Measurements from ENCODE around the gene FAM72B. TPM values are rescaled to one million over a fixed set of nuclear protein-coding genes. Genes with fewer than 3 reads are reported as not detected.
"Not testable (repeated sequence)": the region's sequence is repeated elsewhere in the genome, so short reads cannot be mapped to it uniquely, and the experiment has no call there.

The FAM72B gene
- total RNA-seq, 1 donor from 2014 or later: 0.30 TPM

GRCh38 chr1:121200232-121200631 is 16.1 kb upstream of the FAM72B start:
- DNase-seq (ENCODE audit: low read depth): not testable (repeated sequence)

GRCh38 chr1:121199763-121200162 is 15.6 kb upstream of the FAM72B start:
- DNase-seq (ENCODE audit: low read depth): not testable (repeated sequence)

GRCh38 chr1:121197095-121197882 is 13.1 kb upstream of the FAM72B start:
- DNase-seq (ENCODE audit: low read depth): not testable (repeated sequence)

- DNase-seq (ENCODE audit: low read depth): not testable (repeated sequence)
Measured at GRCh38 chr1:121192512-121192911, 8.4 kb upstream of the FAM72B start.

GRCh38 chr1:121187914-121188313 is 3.8 kb upstream of the FAM72B start:
- DNase-seq (ENCODE audit: low read depth): not testable (repeated sequence)

GRCh38 chr1:121186191-121186590 is 2.1 kb upstream of the FAM72B start:
- DNase-seq (ENCODE audit: low read depth): not testable (repeated sequence)

- not testable (repeated sequence) for DNase-seq (ENCODE audit: low read depth)
Measured at GRCh38 chr1:121185140-121185708, 1.1 kb upstream of the FAM72B start.

GRCh38 chr1:121183867-121184266 is 273 bp downstream of the FAM72B start:
- DNase-seq (ENCODE audit: low read depth): not testable (repeated sequence)

GRCh38 chr1:121178197-121178596 is 5.9 kb downstream of the FAM72B start:
- not testable (repeated sequence) for DNase-seq (ENCODE audit: low read depth)

- DNase-seq (ENCODE audit: low read depth): not testable (repeated sequence)
Measured at GRCh38 chr1:121176649-121177048, 7.5 kb downstream of the FAM72B start.

- DNase-seq (ENCODE audit: low read depth): not testable (repeated sequence)
Measured at GRCh38 chr1:121168152-121168668, 15.9 kb downstream of the FAM72B start.

GRCh38 chr1:121167225-121167738 is 16.9 kb downstream of the FAM72B start:
- not testable (repeated sequence) for DNase-seq (ENCODE audit: low read depth)

- DNase-seq (ENCODE audit: low read depth): peak; percentile 76
Measured at GRCh38 chr1:121165296-121165695, 18.8 kb downstream of the FAM72B start.

GRCh38 chr1:121163850-121164757 is 20.0 kb downstream of the FAM72B start:
- DNase-seq (ENCODE audit: low read depth): peak; percentile 87

GRCh38 chr1:121161199-121161901 is 22.8 kb downstream of the FAM72B start:
- not testable (repeated sequence) for DNase-seq (ENCODE audit: low read depth)

- DNase-seq (ENCODE audit: low read depth): not testable (repeated sequence)
Measured at GRCh38 chr1:121160118-121160517, 24.0 kb downstream of the FAM72B start.

GRCh38 chr1:121157609-121158008 is 26.5 kb downstream of the FAM72B start:
- not testable (repeated sequence) for DNase-seq (ENCODE audit: low read depth)

GRCh38 chr1:121156958-121157603 is 27.1 kb downstream of the FAM72B start:
- not testable (repeated sequence) for DNase-seq (ENCODE audit: low read depth)

- peak; percentile 30 for DNase-seq (ENCODE audit: low read depth)
Measured at GRCh38 chr1:121155671-121156358, 28.3 kb downstream of the FAM72B start.

GRCh38 chr1:121154811-121155210 is 29.3 kb downstream of the FAM72B start:
- DNase-seq (ENCODE audit: low read depth): not testable (repeated sequence)

All from renal cortical epithelial cell (primary cell).